ENCODE results near the gene SERPINA3.
A peak's percentile ranks its signal among the peaks of the same experiment; 100 is the strongest.
"Not testable (repeated sequence)": the region's sequence is repeated elsewhere in the genome, so short reads cannot be mapped to it uniquely, and the experiment has no call there.

Gene SERPINA3

GRCh38 chr14:94586635-94587034 lies 25.6 kb upstream of the SERPINA3 start:
- no peak for DNase-seq

- DNase-seq, result no peak
Measured at GRCh38 chr14:94588311-94588710, 23.9 kb upstream of the SERPINA3 start.

GRCh38 chr14:94591073-94591472 lies 21.1 kb upstream of the SERPINA3 start:
- DNase-seq, result no peak

- no peak for DNase-seq
Measured at GRCh38 chr14:94591871-94592270, 20.3 kb upstream of the SERPINA3 start.

- DNase-seq, result no peak
Measured at GRCh38 chr14:94592457-94592856, 19.7 kb upstream of the SERPINA3 start.

GRCh38 chr14:94593376-94593748 lies 18.8 kb upstream of the SERPINA3 start:
- no peak for DNase-seq

- no peak for DNase-seq
Measured at GRCh38 chr14:94593749-94594431, 18.3 kb upstream of the SERPINA3 start.

GRCh38 chr14:94594441-94594840 lies 17.8 kb upstream of the SERPINA3 start:
- no peak for DNase-seq

- DNase-seq, result no peak
Measured at GRCh38 chr14:94595912-94596311, 16.3 kb upstream of the SERPINA3 start.

GRCh38 chr14:94596361-94596760 lies 15.8 kb upstream of the SERPINA3 start:
- DNase-seq, result no peak

GRCh38 chr14:94597788-94598187 lies 14.4 kb upstream of the SERPINA3 start:
- DNase-seq, result no peak

- DNase-seq, result no peak
Measured at GRCh38 chr14:94598506-94598815, 13.7 kb upstream of the SERPINA3 start.

- DNase-seq, result peak; percentile 65
Measured at GRCh38 chr14:94598816-94599655, 13.2 kb upstream of the SERPINA3 start.

GRCh38 chr14:94599656-94600004 lies 12.6 kb upstream of the SERPINA3 start:
- DNase-seq, result no peak

GRCh38 chr14:94600148-94600545 lies 12.0 kb upstream of the SERPINA3 start:
- no peak for DNase-seq

GRCh38 chr14:94601884-94602391 lies 10.3 kb upstream of the SERPINA3 start:
- peak; percentile 47 for DNase-seq

- no peak for DNase-seq
Measured at GRCh38 chr14:94602722-94603121, 9.5 kb upstream of the SERPINA3 start.

GRCh38 chr14:94605361-94605760 lies 6.8 kb upstream of the SERPINA3 start:
- DNase-seq, result no peak

GRCh38 chr14:94608966-94609365 lies 3.2 kb upstream of the SERPINA3 start:
- DNase-seq, result not testable (repeated sequence)

- no peak for DNase-seq
Measured at GRCh38 chr14:94611179-94611578, 1.0 kb upstream of the SERPINA3 start.

GRCh38 chr14:94612580-94613554 lies 676 bp downstream of the SERPINA3 start:
- no peak for DNase-seq

GRCh38 chr14:94613720-94614644 lies 1.8 kb downstream of the SERPINA3 start:
- DNase-seq, result no peak
